HUES48 (cell line): ENCODE data around the gene NELFA.

Source experiments
- H3K27ac ChIP-seq: one replicate; pipeline ENCODE4 v1.7.0; 2013; ENCODE audit warnings: low read depth, low read length, inconsistent platforms
- H3K27me3 ChIP-seq: 2 replicates; pipeline ENCODE4 v1.6.1; 2013; ENCODE audit warnings: mild to moderate bottlenecking, low read length; ENCODE audit not compliant: control insufficient read depth, insufficient read depth
- H3K36me3 ChIP-seq: 2 replicates; pipeline ENCODE4 v1.6.1; 2013; ENCODE audit warnings: low read length; ENCODE audit not compliant: control insufficient read depth, insufficient read depth
- H3K4me1 ChIP-seq: 2 replicates; pipeline ENCODE4 v1.6.1; 2013; ENCODE audit warnings: mild to moderate bottlenecking, low read length; ENCODE audit not compliant: control insufficient read depth, insufficient read depth
- H3K4me3 ChIP-seq: 2 replicates; pipeline ENCODE4 v1.5.1; 2013; ENCODE audit warnings: mild to moderate bottlenecking, low read depth, low read length
- H3K9ac ChIP-seq: 2 replicates; pipeline ENCODE4 v1.6.1; 2013; ENCODE audit warnings: mild to moderate bottlenecking, low read depth, low read length, moderate library complexity
- H3K9me3 ChIP-seq: 2 replicates; pipeline ENCODE4 v1.6.1; 2013; ENCODE audit warnings: low read length; ENCODE audit not compliant: control insufficient read depth, insufficient read depth

The NELFA gene

DNA sequence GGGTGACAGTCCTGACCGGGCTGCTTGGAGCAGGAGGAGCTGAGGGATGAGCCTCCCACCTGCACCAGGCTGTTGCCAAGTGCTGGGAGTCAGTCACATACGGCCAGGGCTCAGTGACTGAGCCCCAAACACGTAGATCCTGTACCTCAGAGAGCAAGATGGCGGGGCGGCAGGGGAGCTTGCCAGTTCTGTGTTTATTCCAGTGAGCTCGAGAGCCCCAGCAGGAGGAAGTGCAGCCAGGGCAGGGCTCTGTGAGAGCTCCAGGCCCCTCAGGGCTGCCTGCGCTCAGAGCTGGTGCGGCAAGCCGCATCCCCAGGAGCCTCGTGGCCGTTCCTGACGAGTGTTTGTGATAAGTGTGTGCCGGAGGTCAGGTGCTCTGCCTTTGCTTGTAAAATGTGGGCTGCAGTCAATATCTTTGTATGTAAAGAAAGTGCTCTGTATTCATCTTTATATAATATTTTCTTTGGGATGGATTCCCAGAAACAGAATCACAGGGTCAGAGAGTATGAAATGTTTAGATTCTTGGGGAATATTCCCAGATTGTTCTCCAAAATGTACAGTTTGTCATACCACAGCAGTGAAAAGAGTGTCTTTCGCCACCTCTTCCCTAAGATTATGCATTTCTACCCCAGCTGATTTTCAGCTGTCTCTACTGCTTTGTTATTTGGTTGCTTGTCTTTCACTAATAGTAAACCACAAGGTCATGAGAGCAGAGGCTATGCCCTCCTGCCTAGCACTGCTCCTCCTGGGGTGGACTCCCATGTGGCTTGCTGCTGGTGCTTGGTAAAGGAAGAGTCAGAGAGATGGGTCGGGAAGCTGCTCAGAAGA lies 50.3 kb downstream of the NELFA start:
- Histone ChIP-seq H3K4me1 (no peaks in the 10 kb centered on the region), H3K9me3 (no peaks in the 10 kb centered on the region), H3K27ac (no peak overlapping the region), H3K9ac (no peak overlapping the region), H3K36me3 (peaks cover 90% of the 10 kb centered on the region), H3K27me3 (no peaks in the 10 kb centered on the region), H3K4me3 (no peak overlapping the region)

DNA sequence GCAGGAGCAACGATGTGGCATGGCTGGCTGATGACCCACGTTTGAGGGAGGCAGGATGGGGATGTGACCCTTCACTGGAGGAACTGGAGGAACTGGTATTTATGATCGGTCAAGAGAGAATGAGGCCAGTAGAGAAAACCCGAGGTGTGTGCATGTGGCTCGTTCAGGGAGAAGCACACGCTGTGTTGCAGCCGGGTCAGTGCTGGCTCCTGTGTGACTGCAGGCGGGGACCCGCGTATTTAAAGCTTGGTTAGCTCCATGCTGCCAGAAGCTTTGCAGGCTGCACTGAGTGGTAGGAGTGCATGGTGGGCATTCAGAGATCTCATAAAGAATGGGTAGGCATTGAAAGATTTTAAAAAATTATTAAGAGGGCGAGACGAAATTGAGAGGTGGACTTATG lies 52.1 kb downstream of the NELFA start:
- H3K9ac ChIP-seq = no peak overlapping the region
- H3K27me3 ChIP-seq = no peaks in the 10 kb centered on the region
- no peaks in the 10 kb centered on the region for H3K9me3 ChIP-seq
- H3K4me1 ChIP-seq = no peaks in the 10 kb centered on the region
- no peak overlapping the region for H3K27ac ChIP-seq
- H3K36me3 ChIP-seq = peaks cover 90% of the 10 kb centered on the region
- no peak overlapping the region for H3K4me3 ChIP-seq

DNA sequence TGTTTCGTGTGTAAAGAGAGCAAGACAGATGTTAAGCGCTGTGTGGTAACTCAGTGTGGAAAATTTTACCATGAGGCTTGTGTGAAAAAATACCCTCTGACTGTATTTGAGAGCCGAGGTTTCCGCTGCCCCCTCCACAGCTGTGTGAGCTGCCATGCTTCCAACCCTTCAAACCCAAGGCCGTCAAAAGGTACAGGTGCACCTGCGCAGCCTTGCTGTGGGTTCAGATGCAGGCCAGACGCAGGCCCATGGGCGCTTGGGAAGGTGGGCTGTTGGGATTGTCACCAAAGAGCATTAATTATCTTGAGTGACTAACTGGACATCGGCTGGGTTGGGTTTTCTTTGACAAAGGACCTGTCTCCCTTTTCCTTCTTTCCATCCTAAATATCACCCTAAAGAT lies 55.4 kb downstream of the NELFA start:
- H3K36me3 ChIP-seq = peaks cover 64% of the 10 kb centered on the region
- no peaks in the 10 kb centered on the region for H3K9me3 ChIP-seq
- no peaks in the 10 kb centered on the region for H3K27me3 ChIP-seq
- no peak overlapping the region for H3K4me3 ChIP-seq
- H3K27ac ChIP-seq = no peak overlapping the region
- H3K4me1 ChIP-seq = no peaks in the 10 kb centered on the region
- no peak overlapping the region for H3K9ac ChIP-seq

DNA sequence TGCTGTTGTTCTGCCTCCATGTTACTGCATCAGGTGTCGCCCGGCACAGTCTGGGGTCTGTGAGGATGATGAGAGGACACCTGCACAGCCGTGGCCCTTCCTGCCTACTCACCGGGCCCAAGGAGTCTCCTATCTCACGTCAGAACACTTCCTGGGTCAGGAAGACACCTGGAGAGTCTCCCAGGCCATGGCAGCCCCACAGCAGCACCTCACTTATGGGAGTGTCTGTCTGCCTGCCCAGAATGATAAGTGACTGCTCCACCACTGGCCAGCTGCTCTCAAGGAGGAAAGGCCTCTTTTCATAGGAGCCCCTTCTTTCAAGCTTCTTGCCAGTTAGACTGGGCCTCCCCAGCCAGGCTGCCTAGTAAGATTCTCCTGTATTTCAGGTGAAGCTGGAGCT lies 56.1 kb downstream of the NELFA start:
- Histone ChIP-seq H3K4me3 (no peak overlapping the region), H3K4me1 (no peaks in the 10 kb centered on the region), H3K9me3 (no peaks in the 10 kb centered on the region), H3K36me3 (peaks cover 58% of the 10 kb centered on the region), H3K27ac (no peak overlapping the region), H3K9ac (no peak overlapping the region), H3K27me3 (no peaks in the 10 kb centered on the region)

DNA sequence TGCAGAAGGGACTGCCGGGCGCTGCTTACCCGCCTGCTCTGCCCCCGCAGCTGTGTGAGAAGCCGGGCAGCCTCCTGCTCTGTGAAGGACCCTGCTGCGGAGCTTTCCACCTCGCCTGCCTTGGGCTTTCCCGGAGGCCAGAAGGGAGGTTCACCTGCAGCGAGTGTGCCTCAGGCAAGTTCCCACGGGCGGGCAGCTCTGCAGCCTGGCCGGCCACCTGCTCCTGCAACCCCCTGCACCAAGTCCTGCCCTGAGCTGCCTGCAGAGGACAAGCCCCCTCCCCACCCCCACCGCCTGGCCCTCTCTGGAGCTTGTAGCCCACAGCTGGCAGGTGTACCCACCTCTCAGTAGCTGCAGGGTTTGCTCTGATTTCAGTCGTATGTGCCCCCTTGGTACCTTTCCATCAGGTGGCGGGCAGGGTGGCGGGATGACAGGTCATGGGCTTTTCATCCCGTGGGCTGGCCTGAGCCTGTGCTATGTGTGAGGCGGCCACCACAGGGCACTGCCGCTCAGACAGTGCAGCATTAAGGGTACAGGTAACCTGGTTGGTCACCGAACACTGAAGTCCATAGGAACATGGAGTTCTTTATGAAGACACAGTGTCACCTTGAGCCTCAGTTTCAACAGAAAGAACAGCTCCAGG lies 56.6 kb downstream of the NELFA start:
- no peak overlapping the region for H3K27ac ChIP-seq
- H3K4me3 ChIP-seq = no peak overlapping the region
- H3K36me3 ChIP-seq = peaks cover 54% of the 10 kb centered on the region
- H3K4me1 ChIP-seq = no peaks in the 10 kb centered on the region
- H3K9me3 ChIP-seq = no peaks in the 10 kb centered on the region
- no peaks in the 10 kb centered on the region for H3K27me3 ChIP-seq
- H3K9ac ChIP-seq = no peak overlapping the region

DNA sequence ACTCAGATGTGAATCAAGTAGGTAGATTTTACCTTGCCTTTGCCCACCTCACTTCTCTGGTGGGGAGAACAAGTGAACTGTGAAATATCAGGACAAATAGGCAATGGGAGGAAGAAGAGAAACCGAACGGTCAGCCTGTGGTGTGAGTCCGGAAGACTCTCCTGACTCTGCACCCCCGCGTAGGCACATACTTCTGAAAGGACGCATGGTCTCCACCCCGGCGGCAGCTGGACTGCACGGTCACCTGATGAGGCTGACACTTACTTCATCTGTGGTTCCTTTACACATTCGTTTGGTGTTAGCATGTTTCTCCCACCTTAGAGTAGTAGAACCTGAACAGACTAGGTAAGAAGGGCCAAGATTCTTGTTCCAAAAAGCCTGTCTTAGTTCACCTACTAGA lies 58.4 kb downstream of the NELFA start:
- no peak overlapping the region for H3K27ac ChIP-seq
- no peaks in the 10 kb centered on the region for H3K27me3 ChIP-seq
- H3K9ac ChIP-seq = no peak overlapping the region
- H3K4me3 ChIP-seq = no peak overlapping the region
- H3K4me1 ChIP-seq = no peaks in the 10 kb centered on the region
- H3K36me3 ChIP-seq = peaks cover 41% of the 10 kb centered on the region
- no peaks in the 10 kb centered on the region for H3K9me3 ChIP-seq

DNA sequence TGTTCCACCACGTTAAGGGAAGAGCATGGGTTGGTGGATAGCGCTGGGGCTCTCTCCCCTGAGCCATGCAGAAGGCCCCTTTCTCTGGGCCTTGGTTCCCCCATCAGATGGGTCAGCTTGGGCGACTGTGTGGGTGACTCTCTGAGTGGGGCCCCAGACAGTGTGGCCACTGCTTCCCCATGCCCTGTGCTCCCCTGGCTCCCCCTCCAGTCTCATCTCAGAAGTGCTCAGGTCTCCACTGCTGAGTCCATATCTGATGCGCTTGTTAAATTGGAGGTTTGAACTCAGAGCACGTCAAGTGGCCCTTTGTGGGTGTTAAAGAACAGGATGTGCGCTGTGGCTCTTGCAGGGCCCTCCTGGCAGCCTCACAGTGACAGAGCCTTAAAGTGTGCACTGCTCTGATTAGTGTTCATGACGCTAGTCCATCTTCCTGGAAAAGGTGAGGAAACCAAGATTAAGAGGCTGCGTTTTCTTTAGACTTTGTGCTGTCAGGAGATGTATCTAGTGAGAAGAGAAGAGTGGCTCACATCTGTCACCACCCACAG lies 59.8 kb downstream of the NELFA start:
- Histone ChIP-seq H3K4me3 (no peak overlapping the region), H3K9me3 (no peaks in the 10 kb centered on the region), H3K9ac (no peak overlapping the region), H3K36me3 (peaks cover 35% of the 10 kb centered on the region), H3K27me3 (no peaks in the 10 kb centered on the region), H3K4me1 (no peaks in the 10 kb centered on the region), H3K27ac (no peak overlapping the region)

DNA sequence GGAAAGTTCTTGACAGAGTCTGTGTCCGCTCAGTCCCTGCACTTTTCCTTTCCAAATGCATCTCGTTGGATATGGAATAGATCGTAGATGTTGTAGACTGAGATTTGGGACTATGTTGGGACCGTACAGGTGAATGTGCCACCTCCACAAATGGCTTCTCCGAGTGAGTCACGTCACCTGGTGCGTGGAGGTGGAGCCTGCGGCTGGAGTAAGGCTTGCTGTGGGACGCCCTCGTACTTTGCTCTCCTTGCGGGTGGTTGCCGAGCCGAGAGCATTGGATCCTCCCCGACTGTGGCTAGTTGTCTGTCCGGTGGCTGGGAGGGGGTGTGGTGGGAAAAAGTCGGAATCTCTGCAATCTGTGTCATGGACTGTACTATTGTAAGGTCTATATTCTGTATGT lies 60.5 kb downstream of the NELFA start:
- H3K9me3 ChIP-seq = no peaks in the 10 kb centered on the region
- no peak overlapping the region for H3K9ac ChIP-seq
- no peaks in the 10 kb centered on the region for H3K27me3 ChIP-seq
- H3K36me3 ChIP-seq = peaks cover 39% of the 10 kb centered on the region
- no peaks in the 10 kb centered on the region for H3K4me1 ChIP-seq
- H3K27ac ChIP-seq = no peak overlapping the region
- H3K4me3 ChIP-seq = no peak overlapping the region

DNA sequence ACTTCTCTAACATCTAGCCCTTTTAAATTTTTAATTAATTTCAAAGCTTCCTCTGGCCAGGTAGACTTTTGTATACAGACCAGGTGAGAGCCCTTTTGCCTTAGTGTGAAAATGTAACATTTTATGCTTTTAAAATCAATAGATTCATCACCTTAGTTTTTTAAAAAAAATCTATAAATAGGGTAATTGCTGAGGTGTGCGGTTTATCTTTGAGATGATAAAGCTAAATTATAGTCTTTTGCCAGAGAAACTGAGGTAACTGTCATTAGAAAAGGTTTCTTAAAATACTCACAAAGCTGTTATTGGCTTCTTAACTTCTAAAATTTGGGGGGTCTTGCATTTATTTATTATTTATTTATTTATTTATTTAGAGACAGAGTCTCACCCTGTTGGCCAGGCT lies 62.9 kb downstream of the NELFA start:
- Histone ChIP-seq H3K27me3 (no peaks in the 10 kb centered on the region), H3K4me3 (no peak overlapping the region), H3K9ac (no peak overlapping the region), H3K27ac (no peak overlapping the region), H3K4me1 (no peaks in the 10 kb centered on the region), H3K36me3 (peaks cover 40% of the 10 kb centered on the region), H3K9me3 (no peaks in the 10 kb centered on the region)

DNA sequence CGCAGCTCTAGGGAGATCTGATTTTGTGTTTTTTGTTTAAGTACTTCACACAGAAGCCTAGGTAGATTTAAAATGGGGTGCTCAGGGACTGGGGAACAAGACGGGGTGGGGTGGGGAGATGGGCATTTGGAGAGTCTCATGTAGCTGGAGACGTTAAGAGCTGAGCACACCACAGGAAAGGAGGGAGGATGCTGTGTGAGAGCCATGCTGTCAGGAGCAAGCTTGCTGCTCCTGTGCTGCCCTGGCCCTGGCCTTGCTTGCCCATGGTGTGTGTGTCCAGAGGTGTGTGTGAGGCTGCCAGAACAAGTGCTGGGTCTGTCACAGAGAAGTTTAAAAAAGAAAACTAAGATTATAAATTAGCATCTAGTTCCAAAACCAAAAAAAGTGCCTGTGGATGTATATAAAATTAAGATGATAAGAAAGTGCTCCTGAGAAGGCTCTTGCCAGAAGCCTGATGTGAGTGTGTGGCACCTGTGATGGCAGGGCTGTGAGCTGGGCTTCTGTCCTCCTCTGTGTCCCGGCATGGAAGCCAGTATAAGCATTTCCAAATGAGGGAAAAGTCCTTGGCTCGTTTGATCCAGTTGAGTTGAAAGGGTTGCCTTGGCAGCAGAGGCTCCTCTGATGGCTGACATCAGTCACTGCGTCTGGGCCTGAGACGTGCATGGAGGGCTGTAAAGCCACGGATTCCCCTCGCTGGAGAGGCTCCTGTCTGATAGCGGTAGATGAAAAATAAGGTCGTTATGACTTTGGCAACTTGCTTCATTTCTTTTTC lies 63.5 kb downstream of the NELFA start:
- Histone ChIP-seq H3K9ac (no peak overlapping the region), H3K9me3 (no peaks in the 10 kb centered on the region), H3K4me1 (no peaks in the 10 kb centered on the region), H3K27me3 (no peaks in the 10 kb centered on the region), H3K27ac (no peak overlapping the region), H3K4me3 (no peak overlapping the region), H3K36me3 (peaks cover 45% of the 10 kb centered on the region)

DNA sequence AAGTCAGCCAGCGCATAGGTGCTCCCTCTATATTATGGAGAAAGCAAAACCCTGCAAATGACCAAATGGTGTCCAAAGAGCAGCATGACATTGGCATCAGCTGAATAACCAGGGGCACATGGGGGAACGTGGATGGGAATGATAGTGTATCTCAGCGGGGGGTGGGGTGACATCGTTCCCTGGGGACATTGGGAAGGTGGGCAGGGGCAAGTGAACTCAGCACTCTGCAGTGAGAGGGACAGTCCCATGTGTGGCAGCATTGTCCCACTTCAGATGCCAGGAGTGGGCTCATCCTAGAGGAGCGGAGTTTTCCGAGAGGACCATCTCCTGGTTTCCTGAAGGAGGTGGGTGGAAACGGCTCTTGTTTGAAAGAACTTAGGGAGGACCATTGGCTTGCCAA lies 64.8 kb downstream of the NELFA start:
- Histone ChIP-seq H3K4me1 (no peaks in the 10 kb centered on the region), H3K4me3 (no peak overlapping the region), H3K9me3 (no peaks in the 10 kb centered on the region), H3K27ac (no peak overlapping the region), H3K9ac (no peak overlapping the region), H3K27me3 (no peaks in the 10 kb centered on the region), H3K36me3 (peaks cover 59% of the 10 kb centered on the region)
